NCI-H2107 (cell line): Measurements from ENCODE around the gene CHD6.

Source experiments
- DNase-seq: peaks from one replicate; lab custom pipeline; 2025; lab: John Stamatoyannopoulos, UW

CHD6 gene

DNA sequence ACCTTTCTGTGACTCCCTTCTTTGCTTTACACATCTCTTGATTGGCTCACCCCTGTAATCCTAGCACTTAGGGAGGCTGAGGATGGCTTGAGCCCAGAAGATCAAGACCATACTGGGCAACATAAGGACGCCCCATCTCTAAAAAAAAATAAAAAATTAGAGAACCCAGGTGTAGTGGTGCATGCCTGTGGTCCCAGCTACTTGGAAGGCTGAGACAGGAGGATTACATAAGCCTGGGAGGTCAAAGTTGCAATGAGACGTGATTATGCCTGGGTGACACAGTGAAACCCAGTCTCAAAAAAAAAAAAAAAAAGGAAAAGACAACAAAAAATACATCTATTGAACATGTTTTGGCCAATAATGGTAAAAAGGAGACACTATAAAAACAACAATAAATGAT lies 37.8 kb downstream of the CHD6 start:
- DNase-seq, result no peak

- no peak for DNase-seq
Observed at GRCh38 chr20:41577129-41578009, 40.8 kb downstream of the CHD6 start.

GRCh38 chr20:41575412-41575811 lies 42.8 kb downstream of the CHD6 start:
- DNase-seq, result no peak

GRCh38 chr20:41574802-41575389 lies 43.3 kb downstream of the CHD6 start:
- DNase-seq, result no peak

DNA sequence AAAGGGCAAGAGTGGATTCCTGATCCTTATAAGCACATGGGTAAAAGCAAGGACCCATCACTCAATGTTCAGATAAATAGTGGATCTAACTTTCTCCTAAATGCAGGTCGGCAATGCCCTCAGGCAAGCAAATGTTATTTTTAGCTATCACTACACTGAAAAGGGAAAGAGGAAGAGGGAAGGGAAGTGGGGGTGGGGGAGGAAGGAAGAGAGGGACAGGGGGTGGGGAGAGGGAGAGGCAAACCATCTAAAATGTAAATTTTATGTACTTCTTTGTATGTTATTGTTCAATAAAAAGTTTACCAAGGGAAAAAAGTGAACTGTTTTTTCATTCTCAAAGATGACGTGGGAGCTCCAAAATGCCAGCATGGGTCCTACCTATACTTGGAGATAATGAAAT lies 44.2 kb downstream of the CHD6 start:
- no peak for DNase-seq

DNA sequence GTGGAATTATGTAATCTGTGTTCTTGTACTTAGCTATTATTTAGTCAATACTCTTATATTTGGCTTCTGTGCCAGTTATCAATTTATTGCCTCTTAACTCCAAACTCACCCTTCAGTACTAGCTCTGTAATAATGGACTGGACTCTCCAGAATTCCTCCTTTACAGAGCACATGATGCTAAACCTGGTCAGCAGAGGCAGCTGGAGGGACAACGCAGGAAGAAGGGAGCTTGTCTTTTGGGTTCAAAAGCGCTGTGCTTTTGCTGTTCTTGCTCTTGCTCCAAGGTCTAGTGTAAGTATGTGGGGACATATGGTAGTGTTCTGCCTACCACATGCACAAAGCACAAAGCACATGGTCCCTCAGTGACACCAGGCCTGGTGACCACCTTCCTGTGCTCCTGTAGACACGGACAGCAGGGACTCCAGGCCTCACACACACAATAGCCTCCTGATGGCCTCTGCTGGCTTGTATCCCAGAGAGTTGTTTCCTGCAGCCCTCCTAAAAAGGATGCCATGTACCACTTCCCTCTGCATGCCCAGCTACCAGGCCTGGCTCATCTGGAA lies 46.1 kb downstream of the CHD6 start:
- DNase-seq, result no peak

DNA sequence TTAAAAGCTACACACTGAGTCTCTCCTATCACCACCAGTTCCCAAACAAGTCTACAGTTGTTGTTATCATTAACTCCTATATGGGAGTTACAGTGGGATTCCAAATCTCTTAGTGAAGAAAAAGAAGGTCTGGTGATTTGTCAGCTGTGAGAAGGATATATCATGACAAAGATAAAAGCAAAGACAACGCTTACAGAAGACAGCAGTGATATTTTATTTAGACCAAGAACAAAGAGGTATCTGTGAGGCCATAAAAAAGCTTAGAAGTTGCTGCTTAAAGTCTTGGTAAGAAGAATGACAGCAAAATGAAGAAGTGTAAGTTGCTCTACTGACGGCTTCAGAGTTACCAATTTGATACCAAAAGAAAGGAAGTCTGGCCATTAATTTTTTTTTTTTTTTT lies 47.2 kb downstream of the CHD6 start:
- no peak for DNase-seq

GRCh38 chr20:41570557-41570956 lies 47.6 kb downstream of the CHD6 start:
- DNase-seq, result no peak

GRCh38 chr20:41567615-41568014 lies 50.6 kb downstream of the CHD6 start:
- no peak for DNase-seq

GRCh38 chr20:41566896-41567527 lies 51.2 kb downstream of the CHD6 start:
- no peak for DNase-seq

DNA sequence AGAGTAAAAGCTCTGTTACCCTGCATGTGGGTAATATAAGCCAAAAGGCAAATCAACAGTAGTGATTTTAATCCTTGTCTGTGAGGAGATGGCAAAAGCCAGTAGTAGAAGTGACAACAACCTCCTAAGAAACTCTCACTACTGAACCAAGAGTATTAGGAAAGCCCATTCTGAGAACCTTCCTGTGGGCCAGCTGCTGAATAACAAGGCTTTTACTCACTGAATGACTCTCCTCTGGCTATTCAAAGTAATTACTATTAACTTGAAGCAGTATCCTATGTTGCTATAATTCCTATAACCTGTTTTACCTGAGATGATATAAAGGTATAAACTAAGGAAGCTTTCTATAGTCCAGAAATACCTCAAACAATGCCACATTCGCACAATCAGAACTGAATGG lies 55.1 kb downstream of the CHD6 start:
- DNase-seq, result no peak

GRCh38 chr20:41560970-41561369 lies 57.2 kb downstream of the CHD6 start:
- DNase-seq, result no peak

GRCh38 chr20:41559658-41560057 lies 58.5 kb downstream of the CHD6 start:
- DNase-seq, result no peak

DNA sequence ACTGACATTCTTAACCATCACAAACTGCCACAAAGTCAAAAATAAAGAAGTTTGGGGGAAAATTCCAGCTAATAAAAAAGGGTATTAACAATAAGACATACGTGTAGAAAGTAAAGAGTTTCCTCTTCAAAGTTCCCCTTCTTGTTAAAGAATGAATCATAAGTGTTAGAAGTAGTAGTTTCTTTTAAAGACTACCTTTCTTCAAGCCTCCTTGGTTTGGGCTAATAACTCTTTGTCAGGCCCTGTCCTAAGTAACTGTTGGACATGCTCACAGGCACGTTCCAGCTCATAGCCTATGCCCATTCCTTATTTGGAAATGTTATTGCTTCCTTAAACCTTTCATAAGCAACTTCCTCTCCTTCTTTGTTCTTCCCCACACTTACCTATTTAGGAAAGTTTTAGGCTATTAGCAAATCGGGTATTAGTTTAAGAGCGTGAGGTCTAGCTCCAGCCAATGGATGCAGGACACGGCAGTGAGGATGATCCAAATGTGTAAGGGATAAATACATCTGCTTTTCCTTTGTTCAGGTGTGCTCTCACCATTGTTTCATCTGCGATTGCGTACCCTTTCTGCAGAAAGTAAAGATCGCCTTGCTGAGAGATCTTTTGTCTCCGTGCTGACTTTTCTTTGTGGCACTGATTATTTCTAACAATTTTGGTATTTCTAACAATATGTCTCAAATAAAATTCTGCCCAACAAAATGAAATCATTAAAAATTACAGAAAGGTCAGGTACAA lies 64.9 kb downstream of the CHD6 start:
- DNase-seq, result no peak

DNA sequence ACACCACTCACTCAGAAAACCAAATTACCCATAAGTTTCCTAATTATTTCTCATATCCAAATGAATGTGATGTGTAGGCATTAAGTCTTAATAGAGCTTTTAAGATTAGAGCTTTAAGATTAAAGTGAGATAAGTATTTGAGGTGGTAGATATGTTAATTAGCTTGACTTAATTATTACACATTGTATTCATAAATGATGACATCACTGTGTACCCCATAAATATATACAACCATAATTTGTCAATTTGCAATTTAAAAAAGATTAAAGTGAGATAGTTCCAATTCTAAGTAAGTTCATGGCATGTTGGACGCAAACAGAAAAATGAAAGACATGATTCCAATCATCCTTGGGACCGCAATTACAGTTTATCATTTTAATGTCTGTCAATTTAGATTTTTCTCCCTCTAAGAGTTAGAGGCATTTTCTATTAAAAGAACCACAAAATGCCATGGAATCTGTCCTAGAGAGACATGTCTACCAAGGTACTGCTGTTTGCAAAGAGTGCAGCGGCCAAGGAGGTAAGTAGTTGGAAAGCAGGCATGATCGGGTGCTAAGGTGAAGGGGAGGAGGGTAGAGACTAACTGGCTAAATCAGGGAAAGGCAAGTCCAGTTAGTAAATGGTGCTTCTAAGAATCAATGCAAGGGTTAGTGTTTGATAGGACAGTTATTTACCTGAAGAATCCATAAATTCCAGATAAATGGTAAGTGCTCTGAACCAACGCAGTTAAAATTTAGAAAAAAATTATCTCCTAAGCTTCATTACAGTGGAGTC lies 65.7 kb downstream of the CHD6 start:
- DNase-seq, result no peak

- DNase-seq, result no peak
Observed at GRCh38 chr20:41551011-41551705, 67.0 kb downstream of the CHD6 start.

- no peak for DNase-seq
Observed at GRCh38 chr20:41547221-41547620, 71.0 kb downstream of the CHD6 start.

GRCh38 chr20:41546535-41546934 lies 71.6 kb downstream of the CHD6 start:
- no peak for DNase-seq

GRCh38 chr20:41544472-41544871 lies 73.7 kb downstream of the CHD6 start:
- DNase-seq, result no peak

DNA sequence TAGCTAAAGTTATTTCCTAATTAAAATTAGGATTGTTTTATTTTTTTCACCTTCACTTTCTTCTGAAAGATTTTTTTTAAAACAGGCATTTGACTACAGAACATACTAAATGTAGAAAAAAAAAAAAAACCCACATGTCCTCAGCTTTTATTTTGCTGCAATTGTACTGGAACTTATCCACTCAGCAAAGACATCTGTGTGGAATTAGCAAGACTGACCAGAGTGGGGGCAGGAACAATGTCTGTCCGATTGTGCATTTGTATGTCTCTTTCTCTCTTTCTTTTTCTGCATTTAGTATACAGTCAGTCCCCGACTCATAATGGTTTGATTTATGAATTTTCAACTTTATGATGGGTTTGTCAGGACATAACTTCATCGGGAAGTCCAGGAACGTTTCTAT lies 77.3 kb downstream of the CHD6 start:
- no peak for DNase-seq

DNA sequence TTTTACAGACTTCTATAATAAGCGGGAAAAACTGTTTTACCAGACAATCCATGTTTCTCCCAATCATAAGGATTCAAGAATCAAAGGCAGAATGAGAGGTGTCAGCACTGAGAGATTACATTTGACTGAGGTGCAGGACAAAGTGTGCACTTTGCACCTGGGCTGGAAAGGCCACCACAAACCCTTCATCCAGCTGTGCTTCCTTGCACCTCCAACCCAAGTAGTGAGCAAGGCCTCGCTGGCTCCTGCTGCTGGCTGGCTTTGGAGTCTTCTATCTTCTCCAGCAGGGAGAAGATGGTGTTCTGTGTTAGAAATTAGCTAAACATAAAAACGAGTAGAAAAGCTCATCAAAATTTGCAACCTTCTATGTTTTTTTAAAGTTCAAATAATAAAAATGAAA lies 77.7 kb downstream of the CHD6 start:
- DNase-seq, result no peak
